GM15510 (cell line): ENCODE results near the gene RAB11FIP3.

Experiments used
- POLR2A ChIP-seq: IDR thresholded peaks from 3 replicates; pipeline ENCODE4 v1.6.1; 2011; ENCODE audit warnings: borderline replicate concordance; ENCODE audit not compliant: insufficient read length; ENCODE audit errors: extremely low read depth

The RAB11FIP3 gene

DNA sequence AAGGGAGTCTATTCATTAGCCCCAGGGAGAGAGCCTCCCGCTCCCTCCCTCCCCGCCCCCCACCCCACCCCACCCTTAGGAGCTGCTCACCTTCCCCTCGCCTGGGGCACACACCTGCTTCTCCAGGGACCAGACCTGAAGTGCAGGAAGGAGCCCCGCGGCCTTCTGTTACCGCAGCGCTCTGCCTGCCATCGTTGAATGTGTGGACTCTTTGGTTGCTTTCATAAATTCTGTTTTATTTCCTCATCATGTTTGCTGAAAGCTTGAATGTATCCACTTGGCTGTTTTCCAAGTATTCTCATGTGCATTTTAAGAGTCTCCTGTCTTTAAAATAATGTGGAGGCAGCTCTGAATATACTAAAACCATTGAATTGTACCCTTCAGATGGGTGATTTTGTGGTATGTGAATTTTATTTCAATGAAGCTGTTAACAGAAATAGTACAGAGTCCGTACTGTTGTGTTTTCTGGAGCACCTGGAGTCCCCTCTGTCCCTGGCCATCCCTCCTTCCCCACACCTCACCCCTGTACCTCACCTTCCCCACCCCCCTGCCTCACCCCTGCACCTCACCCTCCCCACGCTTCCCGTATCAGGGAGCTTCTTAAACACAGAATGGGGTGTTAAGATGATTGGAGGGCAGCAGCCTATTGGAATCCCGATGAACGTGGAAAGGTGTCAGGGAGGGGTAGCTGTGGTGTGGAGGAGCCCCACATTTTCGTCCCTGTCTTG lies 25.5 kb downstream of the RAB11FIP3 start:
- no peak for TF ChIP-seq POLR2A

DNA sequence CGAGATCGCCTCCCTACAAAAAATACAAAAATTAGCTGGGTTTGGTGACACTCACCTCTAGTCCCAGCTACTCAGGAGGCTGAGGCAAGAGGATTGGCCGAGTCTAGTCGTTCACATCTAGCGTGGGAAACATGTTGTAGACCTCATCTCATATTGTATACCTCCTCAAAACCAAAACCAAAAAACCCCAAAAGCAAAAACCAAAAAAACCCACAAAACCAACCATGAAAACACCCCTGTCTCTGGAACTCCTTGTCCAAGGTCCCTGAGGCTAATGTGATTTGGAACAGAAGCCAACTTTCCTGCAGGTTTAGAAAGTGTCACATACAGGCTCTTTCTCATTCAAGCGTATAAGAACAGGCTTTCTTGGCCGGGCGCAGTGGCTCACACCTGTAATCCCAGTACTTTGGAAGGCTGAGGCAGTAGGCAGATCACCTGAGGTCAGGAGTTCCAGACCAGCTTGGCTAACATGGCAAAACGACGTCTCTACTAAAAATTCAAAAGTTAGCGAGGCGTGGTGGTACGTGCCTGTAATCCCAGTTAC lies 29.0 kb downstream of the RAB11FIP3 start:
- no peak for TF ChIP-seq POLR2A

DNA sequence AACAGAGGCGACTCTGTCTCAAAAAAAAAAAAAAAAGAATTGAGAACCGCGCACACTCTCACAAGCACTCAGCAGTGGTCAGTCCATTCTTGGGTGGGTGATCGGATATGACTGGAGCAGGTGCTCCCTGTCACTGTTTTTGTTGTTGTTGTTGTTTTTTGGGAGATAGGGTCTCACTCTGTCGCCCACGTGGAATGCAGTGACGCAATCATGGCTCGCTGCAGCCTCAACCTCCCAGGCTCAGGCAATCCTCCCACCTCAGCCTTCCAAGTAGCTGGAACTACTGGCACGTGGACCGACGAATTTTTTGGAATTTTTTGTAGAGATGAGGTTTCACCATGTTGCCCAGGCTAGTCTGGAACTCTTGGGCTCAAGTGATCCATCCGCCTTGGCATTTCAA lies 30.0 kb downstream of the RAB11FIP3 start:
- TF ChIP-seq POLR2A = no peak

DNA sequence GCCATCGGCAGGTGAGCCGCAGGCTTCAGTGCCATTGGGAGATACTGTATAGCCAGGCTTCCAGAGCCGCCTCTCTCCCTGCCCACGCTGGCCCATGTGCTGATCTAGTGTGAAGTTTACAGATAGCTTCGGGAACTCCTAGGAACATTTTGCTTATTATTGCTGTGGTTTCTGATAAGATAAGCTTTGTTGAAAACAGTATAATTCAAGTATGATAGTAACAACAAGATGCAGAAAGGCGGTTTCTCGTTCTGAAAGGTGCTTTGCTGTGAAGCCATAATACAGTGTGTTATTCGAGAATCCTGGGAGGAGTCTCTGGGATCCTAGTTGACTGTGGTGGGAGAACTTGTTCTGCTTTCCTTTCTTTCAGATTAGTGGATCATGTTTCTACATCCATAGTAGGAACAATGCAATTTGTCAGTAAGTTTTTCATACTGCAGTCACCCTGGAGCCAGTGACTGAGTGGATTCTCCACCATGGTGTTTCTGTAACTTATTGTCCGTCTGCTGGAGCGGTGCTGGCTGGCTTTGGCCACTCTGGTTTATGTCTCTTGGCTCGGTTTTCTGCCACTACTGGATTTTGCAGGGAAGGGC lies 31.5 kb downstream of the RAB11FIP3 start:
- TF ChIP-seq POLR2A = no peak

DNA sequence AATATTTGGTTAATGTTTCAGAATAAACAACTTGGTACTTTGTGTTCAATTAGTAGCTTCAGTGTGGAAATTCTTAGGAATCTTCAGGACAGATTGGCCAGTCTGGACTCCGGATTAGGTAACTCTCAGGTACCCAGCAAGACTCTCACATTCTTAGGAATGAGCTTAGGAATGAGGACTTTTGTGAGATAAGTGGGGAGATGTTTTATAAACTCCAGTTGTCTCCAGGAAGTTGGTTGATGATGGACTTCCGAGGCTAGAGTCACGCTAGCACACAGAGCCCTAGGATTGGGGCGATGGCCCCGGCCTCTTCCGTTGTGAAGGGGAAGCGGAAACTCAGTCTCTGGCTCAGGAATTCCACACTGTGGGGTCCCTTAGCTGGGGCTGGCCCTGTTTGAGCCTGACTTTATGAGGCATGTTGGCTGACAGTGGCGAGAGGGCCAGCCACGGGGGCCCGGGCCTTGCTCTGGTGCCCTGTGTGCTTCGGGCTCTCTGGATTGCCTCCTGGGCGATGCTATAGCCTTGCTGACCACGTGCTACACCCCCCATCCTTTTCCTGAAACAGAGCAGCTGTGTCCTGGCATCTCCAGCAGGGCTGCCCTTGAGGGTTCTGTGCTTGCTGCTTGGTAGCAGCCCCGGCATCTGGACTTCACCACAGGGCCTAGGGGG lies 32.4 kb downstream of the RAB11FIP3 start:
- no peak for TF ChIP-seq POLR2A

DNA sequence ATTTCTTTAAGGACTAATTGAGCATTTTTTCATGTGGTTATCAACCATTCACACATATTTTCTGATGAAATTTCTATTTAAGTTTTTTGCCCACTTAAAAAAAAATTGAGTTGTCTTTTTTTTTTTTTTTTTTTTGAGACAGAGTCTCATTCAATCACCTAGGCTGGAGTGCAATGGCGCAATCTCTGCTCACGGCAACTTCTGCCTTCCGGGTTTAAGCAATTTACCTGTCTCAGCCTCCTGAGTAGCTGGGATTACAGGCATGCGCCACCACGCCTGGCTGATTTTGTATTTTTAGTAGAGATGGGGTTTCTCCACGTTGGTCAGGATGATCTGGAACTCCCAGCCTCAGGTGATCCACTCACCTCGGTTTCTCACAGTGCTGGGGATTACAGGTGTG lies 34.3 kb downstream of the RAB11FIP3 start:
- no peak for TF ChIP-seq POLR2A

DNA sequence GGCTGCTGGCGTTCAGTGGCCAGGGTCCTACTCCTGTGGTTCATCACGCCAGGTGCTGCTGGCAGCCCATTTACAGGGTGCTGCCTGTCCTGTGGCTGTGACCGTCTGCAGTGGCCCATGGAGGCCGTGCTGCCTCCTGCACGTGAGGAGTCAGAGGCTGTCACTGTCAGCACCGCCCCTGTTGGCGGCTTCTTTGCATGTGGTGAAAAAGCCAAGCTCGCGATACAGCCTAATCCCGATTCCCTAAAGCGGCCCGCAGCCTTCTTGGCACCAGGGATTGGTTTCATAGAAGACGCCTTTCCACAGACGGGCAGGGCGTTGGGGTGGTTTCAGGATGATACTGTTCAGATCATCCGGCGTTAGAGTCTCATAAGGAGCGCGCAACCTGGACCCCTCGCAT lies 35.3 kb downstream of the RAB11FIP3 start:
- no peak for TF ChIP-seq POLR2A

DNA sequence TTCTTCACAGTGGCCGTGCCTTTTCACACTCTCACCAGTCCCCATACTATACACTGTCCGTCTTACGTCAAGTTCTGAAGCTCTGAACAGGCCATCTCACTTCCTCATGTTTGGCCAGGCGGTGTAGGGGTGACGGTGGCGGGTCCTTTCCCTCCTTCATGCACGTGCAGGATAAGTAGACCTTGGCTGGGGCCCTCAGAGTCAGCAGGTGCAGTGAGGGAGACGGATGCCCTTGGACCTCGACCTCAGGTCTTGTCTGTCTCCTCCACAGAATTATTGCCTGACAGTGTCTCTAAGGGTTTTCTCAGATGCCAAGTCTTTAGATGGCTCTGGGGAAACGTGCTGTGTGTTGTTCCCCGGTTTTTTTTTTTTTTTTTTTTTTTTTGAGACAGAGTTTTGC lies 37.6 kb downstream of the RAB11FIP3 start:
- TF ChIP-seq POLR2A = no peak

DNA sequence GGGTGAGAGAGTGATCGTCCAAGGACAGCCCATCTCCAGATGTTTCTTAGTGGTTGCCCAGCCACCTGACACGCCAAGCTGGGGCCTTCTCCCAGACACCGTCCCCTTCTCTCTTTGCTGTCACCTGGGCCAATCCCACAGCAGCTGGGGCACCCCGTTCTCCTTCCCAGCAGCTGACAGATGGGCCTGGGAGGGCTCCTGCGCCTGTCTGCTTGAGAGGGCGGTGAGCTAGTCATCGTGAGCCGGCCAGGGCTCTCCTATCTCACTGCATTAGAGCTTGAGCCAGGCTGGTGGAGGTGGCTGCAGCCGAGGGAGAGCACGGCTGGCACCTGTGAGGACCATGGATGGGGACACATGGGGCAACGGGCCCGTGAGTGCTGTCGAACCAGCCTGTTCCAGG lies 41.2 kb downstream of the RAB11FIP3 start:
- TF ChIP-seq POLR2A = no peak

DNA sequence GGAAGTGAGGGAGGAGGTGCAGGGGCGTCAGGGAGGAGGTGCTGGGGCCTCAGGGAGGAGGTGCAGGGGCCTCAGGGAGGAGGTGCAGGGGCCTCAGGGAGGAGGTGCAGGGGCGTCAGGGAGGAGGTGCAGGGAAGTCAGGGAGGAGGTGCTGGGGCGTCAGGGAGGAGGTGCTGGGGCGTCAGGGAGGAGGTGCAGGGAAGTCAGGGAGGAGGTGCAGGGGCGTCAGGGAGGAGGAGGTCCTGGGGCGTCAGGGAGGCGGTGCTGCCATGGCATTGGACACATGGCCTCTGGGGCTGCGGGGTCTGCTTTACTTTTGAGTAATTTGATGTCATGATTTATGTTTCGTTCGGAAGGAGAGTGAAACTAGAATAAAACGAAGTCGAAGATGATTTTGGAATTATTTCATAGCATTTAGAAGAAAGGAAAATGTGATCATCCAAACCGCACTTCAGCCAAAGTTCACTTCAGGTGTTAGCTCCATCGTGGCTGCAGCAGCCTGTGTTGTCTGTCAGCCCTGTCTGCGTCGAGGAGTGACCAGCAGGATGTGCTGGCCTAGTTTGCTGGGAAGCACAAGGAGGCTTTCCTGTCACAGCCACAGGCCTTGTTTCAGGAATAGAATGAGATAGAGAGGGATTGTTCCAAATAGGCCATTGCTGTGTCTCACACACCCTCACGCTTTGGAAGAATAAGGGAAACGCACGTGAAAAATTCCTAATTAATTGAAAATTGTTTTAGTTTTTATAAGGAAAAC lies 42.8 kb downstream of the RAB11FIP3 start:
- TF ChIP-seq POLR2A = no peak

DNA sequence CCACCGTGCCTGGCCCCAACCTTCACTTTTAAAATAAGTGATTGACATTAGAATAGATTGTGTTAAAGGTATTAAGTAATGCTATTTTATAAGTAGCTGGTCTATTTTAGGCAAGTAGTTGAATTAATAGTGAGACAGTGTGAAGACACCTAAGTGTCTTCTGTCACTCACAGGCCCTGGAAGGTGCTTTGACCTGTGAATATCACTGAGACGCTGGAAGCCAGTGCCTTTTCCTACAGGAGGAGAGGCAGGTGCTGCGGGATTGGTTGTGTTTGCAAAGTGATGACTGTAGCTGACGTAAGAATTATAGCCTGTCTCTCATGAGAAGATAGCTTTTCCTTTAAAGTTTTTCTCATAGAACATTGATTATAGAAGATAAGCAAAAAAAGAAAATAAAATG lies 45.0 kb downstream of the RAB11FIP3 start:
- TF ChIP-seq POLR2A = no peak

DNA sequence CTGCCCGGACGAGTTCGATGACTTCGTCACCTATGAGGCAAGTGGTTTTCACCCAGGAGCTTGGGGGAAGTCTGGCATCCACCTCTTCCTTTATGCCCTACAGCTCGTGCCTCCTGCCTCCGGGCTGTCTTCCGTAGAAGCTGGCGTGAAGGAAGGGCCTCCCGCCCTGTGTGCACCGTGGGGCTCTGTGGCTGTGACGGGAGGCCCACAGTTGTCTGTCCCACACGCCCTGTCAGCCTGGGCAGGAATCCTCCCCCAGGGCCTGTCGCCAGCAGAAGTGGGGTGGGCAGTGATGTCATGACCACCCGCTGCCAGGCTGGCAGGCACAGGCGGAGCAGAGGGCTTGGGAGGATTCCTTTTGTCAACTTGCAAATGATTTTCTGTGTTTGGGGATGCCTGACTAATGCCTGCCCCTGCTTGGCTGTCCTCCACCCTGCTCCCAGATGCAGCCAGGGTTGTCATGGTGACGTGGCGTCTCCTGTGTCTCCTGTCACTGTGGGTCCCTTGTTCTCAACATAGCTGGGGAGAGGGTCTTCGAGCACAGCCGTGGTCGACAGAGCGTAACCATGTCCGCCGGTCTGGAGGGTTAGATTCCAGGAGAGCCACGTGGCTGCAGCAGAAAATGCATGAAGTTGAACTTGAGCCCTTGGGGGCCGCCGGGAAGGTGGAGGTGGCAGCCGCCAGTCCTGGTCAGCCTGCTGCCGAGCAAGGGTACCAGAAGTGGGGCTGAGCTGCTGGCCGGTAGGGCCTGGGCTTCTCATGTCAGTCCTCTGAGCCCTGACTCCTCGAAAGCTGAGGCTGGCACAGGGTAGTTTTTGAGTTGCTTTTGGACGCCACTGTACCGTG lies 46.1 kb downstream of the RAB11FIP3 start:
- TF ChIP-seq POLR2A = no peak

DNA sequence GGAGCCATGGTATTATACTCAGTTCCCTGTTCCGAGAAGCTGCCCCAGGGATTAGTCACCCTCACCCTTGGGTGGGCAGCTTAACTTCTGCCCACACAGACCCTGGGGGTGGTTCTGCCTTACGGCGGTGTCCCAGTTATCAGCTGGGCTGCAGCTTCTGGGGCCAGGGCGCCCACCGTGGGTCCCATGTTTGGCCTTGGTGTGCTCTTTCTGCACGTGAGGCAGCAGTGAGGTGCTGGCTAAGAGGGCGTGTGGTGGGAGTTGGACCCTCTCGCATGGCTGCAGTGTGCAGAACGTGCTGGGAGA lies 46.7 kb downstream of the RAB11FIP3 start:
- no peak for TF ChIP-seq POLR2A

DNA sequence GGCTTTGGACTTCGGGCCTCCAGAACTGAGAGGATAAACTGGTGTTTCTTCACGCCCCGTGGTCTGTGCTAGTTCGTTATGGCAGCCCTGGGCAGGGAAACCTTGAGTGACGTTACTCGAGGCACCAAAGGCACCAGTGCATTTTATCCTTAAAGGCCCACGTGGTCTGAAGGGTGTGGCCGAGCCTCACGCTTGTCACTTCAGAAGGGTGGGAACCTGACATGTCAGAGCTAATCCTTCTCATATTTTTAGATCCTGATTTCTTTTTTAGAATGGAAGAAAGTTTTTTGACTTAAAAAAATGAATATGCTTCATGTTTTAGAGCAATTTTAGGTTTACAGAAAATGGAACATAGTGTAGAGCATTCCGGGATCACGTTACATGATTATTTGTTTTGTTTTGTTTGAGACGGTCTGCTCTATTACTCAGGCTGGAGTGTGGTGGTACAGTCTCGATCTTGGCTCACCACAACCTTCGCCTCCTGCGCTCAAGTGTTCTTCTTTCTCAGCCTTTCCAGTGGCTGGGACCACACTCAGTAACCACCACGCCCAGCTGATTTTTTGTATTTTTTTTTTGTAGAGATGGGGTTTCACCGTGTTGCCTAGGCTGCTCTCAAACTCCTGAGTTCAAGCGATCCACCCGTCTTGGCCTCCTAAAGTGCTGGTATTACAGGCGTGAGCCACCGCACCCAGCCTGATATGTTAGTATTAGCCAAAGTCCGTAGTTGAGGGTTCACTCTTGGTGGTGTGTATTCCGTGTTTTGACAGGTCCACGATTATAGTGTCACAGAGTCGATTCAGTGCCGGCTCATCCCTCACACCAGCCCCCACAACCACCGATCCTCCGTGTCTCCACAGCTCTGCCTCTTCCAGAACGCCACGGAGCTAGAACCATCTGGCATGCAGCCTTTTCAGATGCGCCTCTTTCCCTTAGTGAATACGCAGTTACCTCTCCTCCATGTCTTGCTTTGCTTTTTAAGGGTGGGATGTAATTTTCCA lies 47.9 kb downstream of the RAB11FIP3 start:
- no peak for TF ChIP-seq POLR2A
